K562 (cell line): ENCODE measurements around the gene ATP5MC3. TPM values are rescaled to one million over a fixed set of nuclear protein-coding genes. Genes with fewer than 3 reads are reported as not detected.

Experiments
- ATF6 ChIP-seq: sonication (generic); formaldehyde crosslinking; IDR thresholded peaks from 2 replicates; pipeline ENCODE4 v1.4.0; 2020; ENCODE audit warnings: mild to moderate bottlenecking, missing genetic modification reagents
- BRD4 ChIP-seq: fragments of 200-600 bp; sonication (generic); IDR thresholded peaks from 2 replicates; pipeline ENCODE4 v1.6.1; 2017; ENCODE audit warnings: inconsistent platforms
- CCNT2 ChIP-seq: IDR thresholded peaks from 2 replicates; pipeline ENCODE4 v1.6.1; 2011; ENCODE audit warnings: borderline replicate concordance, low read depth, mild to moderate bottlenecking, moderate library complexity, mixed read lengths, low read length; ENCODE audit not compliant: insufficient read length; ENCODE audit errors: extremely low read depth
- GABPB1 ChIP-seq: sonication (generic); formaldehyde crosslinking; IDR thresholded peaks from 2 replicates; pipeline ENCODE4 v1.8.0; 2022; ENCODE audit warnings: mild to moderate bottlenecking, missing genetic modification reagents
- HNRNPL ChIP-seq: fragments of 200-400 bp; formaldehyde crosslinking; IDR thresholded peaks from 2 replicates; pipeline ENCODE4 v1.6.1; 2017; ENCODE audit warnings: low read depth, mild to moderate bottlenecking, low read length
- KLF6 ChIP-seq: fragments of 250-450 bp; sonication (Bioruptor Pico); IDR thresholded peaks from 2 replicates; pipeline ENCODE4 v1.4.0; 2020; ENCODE audit warnings: mild to moderate bottlenecking, moderate library complexity, borderline replicate concordance
- LEF1 ChIP-seq: fragments of 450-650 bp; IDR thresholded peaks from 2 replicates; pipeline ENCODE4 v1.6.1; 2016; ENCODE audit warnings: mild to moderate bottlenecking
- NFYB ChIP-seq: IDR thresholded peaks from 2 replicates; pipeline ENCODE4 v1.6.1; 2011; ENCODE audit warnings: mild to moderate bottlenecking, moderate library complexity; ENCODE audit not compliant: insufficient read length; ENCODE audit errors: extremely low read depth
- PHB ChIP-seq: fragments of 250-450 bp; sonication (Bioruptor Pico); IDR thresholded peaks from 2 replicates; pipeline ENCODE4 v1.5.0; 2021
- POLR2AphosphoS5 ChIP-seq: IDR thresholded peaks from 2 replicates; pipeline ENCODE4 v1.6.1; 2011; ENCODE audit warnings: mild to moderate bottlenecking, low read depth, low read length, moderate library complexity; ENCODE audit not compliant: control insufficient read depth, insufficient read depth
- SIN3A ChIP-seq, 2 experiments: fragments of 150-350 bp in 1 of 2; IDR thresholded peaks; 2 replicates each; pipeline ENCODE4 v1.6.1; 2011 to 2016; ENCODE audit warnings: borderline replicate concordance in 2 of 2, low read depth in 2 of 2, low read length in 2 of 2, mild to moderate bottlenecking in 2 of 2, moderate library complexity in 2 of 2; ENCODE audit not compliant: control insufficient read depth in 1 of 2
- SMARCC2 ChIP-seq: fragments of 450-650 bp; IDR thresholded peaks from 2 replicates; pipeline ENCODE4 v1.6.1; 2017; ENCODE audit warnings: antibody characterized with exemption, moderate library complexity, mild to moderate bottlenecking, low read depth
- SOX6 ChIP-seq: fragments of 450-650 bp; IDR thresholded peaks from 2 replicates; pipeline ENCODE4 v1.6.1; 2014; ENCODE audit warnings: mild to moderate bottlenecking
- SRSF7 ChIP-seq: fragments of 200-400 bp; formaldehyde crosslinking; optimal IDR thresholded peaks from 2 replicates; pipeline ENCODE3; 2017; ENCODE audit warnings: mild to moderate bottlenecking, low read depth, low read length
- U2AF1 ChIP-seq: fragments of 200-400 bp; formaldehyde crosslinking; optimal IDR thresholded peaks from 2 replicates; pipeline ENCODE3; 2017; ENCODE audit warnings: mild to moderate bottlenecking, low read depth, low read length, moderate library complexity
- ZBED1 ChIP-seq: IDR thresholded peaks from 2 replicates; pipeline ENCODE4 v1.6.1; 2014
- ZBTB7A ChIP-seq: IDR thresholded peaks from 2 replicates; pipeline ENCODE4 v1.6.1; 2011; ENCODE audit warnings: low read depth, mild to moderate bottlenecking, low read length, moderate library complexity, borderline replicate concordance; ENCODE audit not compliant: control insufficient read depth
- ZNF280A ChIP-seq: fragments of 450-650 bp; IDR thresholded peaks from 2 replicates; pipeline ENCODE4 v1.6.1; 2018; ENCODE audit warnings: mild to moderate bottlenecking, low read depth; ENCODE audit not compliant: partially characterized antibody
- ZNF444 ChIP-seq: fragments of 250-450 bp; sonication (Bioruptor Pico); IDR thresholded peaks from 2 replicates; pipeline ENCODE4 v1.4.0; 2020; ENCODE audit warnings: mild to moderate bottlenecking, moderate library complexity
- ZNF445 ChIP-seq: fragments of 250-450 bp; sonication (Bioruptor Pico); IDR thresholded peaks from 2 replicates; pipeline ENCODE4 v1.4.0; 2020; ENCODE audit warnings: low read depth, mild to moderate bottlenecking, moderate library complexity
- ZNF707 ChIP-seq: fragments of 250-450 bp; sonication (Bioruptor Pico); conservative IDR thresholded peaks from 2 replicates; pipeline ENCODE4 v1.8.0; 2022; ENCODE audit warnings: inconsistent platforms, mild to moderate bottlenecking, moderate library complexity
- ZNF764 ChIP-seq: fragments of 250-450 bp; sonication (Bioruptor Pico); IDR thresholded peaks from 2 replicates; pipeline ENCODE4 v1.4.0; 2020; ENCODE audit warnings: low read depth, mild to moderate bottlenecking, moderate library complexity
- polyA plus RNA-seq, 8 experiments: library from polyadenylated mRNA; depleted of rRNA in 4 of 8; stranded (reverse) in 5 of 8; unstranded in 3 of 8; fragments of >200 nt; fragmentation: Nextera tagmentation in 2 of 8; fragmentation: Illumina TruSeq in 1 of 8; extraction: Ambion mirVana in 2 of 8; extraction: Trizol in 1 of 8; gene quantifications; 2 replicates each; pipeline versions ENCODE4 v1.2.1 to v1.2.3, GENCODE V29; 2011 to 2014; ENCODE audit warnings: inconsistent platforms in 1 of 8, missing spikeins in 1 of 8
- total RNA-seq, 7 experiments: library from RNA; depleted of rRNA in 6 of 7; stranded (reverse); fragments of >200 nt in 6 of 7; fragmentation: Illumina TruSeq in 2 of 7; extraction: Trizol in 2 of 7; gene quantifications; 2 replicates each; pipeline versions ENCODE4 v1.2.1 to v1.2.3, GENCODE V29; 2011 to 2021; ENCODE audit warnings: low replicate concordance in 1 of 7
- TF ChIP-seq, protein P1 (sequence below), 2 experiments: fragments of 450-650 bp in 1 of 2; sonication (generic) in 1 of 2; formaldehyde crosslinking; conservative IDR thresholded peaks; 2 replicates each; pipeline versions ENCODE4 v1.4.0 to v1.8.1; 2020 to 2022; ENCODE audit warnings: mild to moderate bottlenecking in 1 of 2, missing genetic modification reagents in 1 of 2
- TF ChIP-seq, protein P2 (sequence below): fragments of 250-450 bp; sonication (Bioruptor Pico); IDR thresholded peaks from 2 replicates; pipeline ENCODE4 v1.8.0; 2021; ENCODE audit warnings: moderate library complexity, mild to moderate bottlenecking, inconsistent platforms

Gene ATP5MC3
- total and polyA plus RNA-seq, 9 of the 15 experiments (the other 6 are each of a cell fraction or from before 2014, with no cell fraction given) = 423 to 2,565 (median 1,012) TPM

DNA sequence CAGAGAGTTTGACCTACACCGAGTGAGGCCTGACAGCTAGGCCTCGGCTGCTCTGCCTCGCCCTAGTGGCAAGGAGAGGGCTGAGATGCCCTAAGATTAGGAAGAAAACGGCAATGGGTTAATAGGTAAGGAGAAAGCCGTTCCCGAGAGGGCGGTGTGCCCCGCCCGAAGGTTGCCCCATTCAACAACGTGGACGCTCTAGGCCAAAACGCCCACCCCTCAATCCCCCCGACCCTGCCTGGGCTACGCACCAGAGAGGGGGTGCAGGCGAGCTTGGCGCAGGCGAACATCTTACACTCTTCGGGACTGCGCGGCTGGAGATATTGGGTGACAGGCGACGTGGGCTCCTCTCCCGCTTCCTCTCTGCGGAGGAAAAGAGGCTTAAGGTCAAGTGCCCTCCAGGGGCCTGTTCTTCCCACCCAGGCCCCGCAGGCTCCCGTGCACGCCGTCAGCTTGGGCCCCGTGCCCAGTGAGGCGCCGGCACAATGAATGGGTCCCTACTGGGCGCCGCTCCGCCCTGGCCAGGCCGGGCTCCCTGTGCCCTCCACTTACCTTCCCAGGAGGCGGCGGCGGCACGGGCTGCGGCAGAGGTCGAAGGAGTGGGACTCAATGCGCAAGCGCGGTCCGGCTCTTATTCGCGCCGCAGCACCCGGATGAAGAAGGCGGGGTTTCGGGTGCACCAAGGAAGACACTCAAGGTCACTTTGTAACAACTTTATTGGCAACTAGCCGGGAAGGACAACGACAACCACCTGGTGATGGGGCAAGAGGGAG, at the start of gene ATP5MC3 (continued):
- TF ChIP-seq POLR2AphosphoS5 (peak; percentile 97), SRSF7 (no peak), GABPB1 (peak; percentile 75), SIN3A (IDR thresholded peaks at IDR 0.05; ENCODE audit: borderline replicate concordance in 2 of 2, control insufficient read depth in 1 of 2, low read depth in 2 of 2, low read length in 2 of 2) (peak; percentile 37 to 73; a peak in 3 of 4 replicates), SOX6 (peak; percentile 80), LEF1 (no peak; the same call in 1 of the 2 replicates), ZBTB7A (no peak), ATF6 (CRISPR knock-in tag) (peak; percentile 80; the same call in 1 of the 2 replicates), ZNF707 (CRISPR knock-in tag) (no peak), NFYB (no peak), ZBED1 (peak; percentile 77; the same call in 1 of the 2 replicates), ZNF444 (no peak), ZNF764 (no peak), SMARCC2 (peak; percentile 40; the same call in 1 of the 2 replicates), HNRNPL (0 out of 2 replicates have a peak, but pooled peaks have one; percentile 41), PHB (CRISPR knock-in tag) (no peak), KLF6 (CRISPR knock-in tag) (no peak), ZNF445 (CRISPR knock-in tag) (no peak), U2AF1 (no peak), ZNF280A (no peak), BRD4 (0 out of 2 replicates have a peak, but pooled peaks have one; percentile 79), CCNT2 (no peak)
- TF ChIP-seq, protein P1, sequence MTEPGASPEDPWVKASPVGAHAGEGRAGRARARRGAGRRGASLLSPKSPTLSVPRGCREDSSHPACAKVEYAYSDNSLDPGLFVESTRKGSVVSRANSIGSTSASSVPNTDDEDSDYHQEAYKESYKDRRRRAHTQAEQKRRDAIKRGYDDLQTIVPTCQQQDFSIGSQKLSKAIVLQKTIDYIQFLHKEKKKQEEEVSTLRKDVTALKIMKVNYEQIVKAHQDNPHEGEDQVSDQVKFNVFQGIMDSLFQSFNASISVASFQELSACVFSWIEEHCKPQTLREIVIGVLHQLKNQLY (CRISPR knock-in tag; conservative IDR thresholded peaks at IDR 0.05) = no peak
- TF ChIP-seq, protein P2, sequence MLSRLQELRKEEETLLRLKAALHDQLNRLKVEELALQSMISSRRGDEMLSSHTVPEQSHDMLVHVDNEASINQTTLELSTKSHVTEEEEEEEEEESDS (CRISPR knock-in tag) = no peak
